ENCODE results near the gene PIEZO2. TPM values are rescaled to one million over a fixed set of nuclear protein-coding genes. Genes with fewer than 3 reads are reported as not detected.

PIEZO2 gene
- total and polyA plus RNA-seq, 2 of the 8 experiments (the other 6 are each of a cell fraction or from before 2014, with no cell fraction given): 4.7 to 16.5 TPM

DNA sequence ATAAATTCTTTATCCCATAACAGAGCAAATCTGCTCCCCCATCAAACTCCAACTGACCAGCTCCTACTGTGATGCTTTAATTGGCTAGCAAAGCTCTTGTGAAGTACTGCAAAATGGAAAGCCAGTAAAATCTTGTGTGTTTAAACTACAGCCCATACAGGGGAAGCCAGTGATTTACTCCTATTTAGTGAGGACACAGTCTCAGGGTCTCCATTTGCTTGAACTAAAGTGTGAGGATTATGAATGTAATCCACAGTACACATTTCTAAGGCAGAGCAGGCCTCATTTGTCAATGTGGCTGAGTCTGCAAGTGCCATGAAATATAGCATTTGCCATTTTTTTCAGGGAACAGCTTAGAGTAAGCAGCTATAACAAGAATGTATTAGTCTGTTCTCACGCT is 259.3 kb downstream of the PIEZO2 start (continued):
- TF ChIP-seq, protein P1, sequence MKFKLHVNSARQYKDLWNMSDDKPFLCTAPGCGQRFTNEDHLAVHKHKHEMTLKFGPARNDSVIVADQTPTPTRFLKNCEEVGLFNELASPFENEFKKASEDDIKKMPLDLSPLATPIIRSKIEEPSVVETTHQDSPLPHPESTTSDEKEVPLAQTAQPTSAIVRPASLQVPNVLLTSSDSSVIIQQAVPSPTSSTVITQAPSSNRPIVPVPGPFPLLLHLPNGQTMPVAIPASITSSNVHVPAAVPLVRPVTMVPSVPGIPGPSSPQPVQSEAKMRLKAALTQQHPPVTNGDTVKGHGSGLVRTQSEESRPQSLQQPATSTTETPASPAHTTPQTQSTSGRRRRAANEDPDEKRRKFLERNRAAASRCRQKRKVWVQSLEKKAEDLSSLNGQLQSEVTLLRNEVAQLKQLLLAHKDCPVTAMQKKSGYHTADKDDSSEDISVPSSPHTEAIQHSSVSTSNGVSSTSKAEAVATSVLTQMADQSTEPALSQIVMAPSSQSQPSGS (IDR thresholded peaks at IDR 0.05; ENCODE audit: low read length): no peak
